Keratinocyte (primary cell): Measurements from ENCODE around the gene DPH5. TPM values are rescaled to one million over a fixed set of nuclear protein-coding genes. Genes with fewer than 3 reads are reported as not detected.

Experiments
- DNase-seq: peaks from one replicate; pipeline ENCODE4 v3.0.0-alpha.2; 2011; ENCODE audit warnings: low read depth, missing footprints, low spot score
- FAIRE-seq: peaks from 2 replicates; lab custom pipeline; 2011; peaks lifted over from hg19 to GRCh38; lab: Jason Lieb, UNC
- H2AFZ ChIP-seq: 2 replicates; pipeline ENCODE4 v1.6.0; 2012; ENCODE audit warnings: low read length, control low read depth, inconsistent platforms; ENCODE audit not compliant: control insufficient read depth
- H3K27ac ChIP-seq: 2 replicates; pipeline ENCODE4 v1.5.1; 2011; ENCODE audit warnings: low read length; ENCODE audit not compliant: control insufficient read depth, insufficient read depth
- H3K27me3 ChIP-seq: 3 replicates; pipeline ENCODE4 v1.6.0; 2011; ENCODE audit warnings: low read length; ENCODE audit not compliant: control insufficient read depth, insufficient read depth; ENCODE audit errors: extremely low read depth
- H3K36me3 ChIP-seq, 2 experiments: 2 replicates in 1 of 2; 3 replicates in 1 of 2; pipeline ENCODE4 v1.5.1; 2011; ENCODE audit warnings: low read length in 2 of 2, mild to moderate bottlenecking in 1 of 2; ENCODE audit not compliant: control insufficient read depth in 2 of 2, insufficient read depth in 2 of 2; ENCODE audit errors: extremely low read depth in 1 of 2
- H3K4me1 ChIP-seq: 3 replicates; pipeline ENCODE4 v1.5.1; 2011; ENCODE audit warnings: low read length; ENCODE audit not compliant: control insufficient read depth, insufficient read depth; ENCODE audit errors: extremely low read depth
- H3K4me2 ChIP-seq: 3 replicates; pipeline ENCODE4 v1.6.0; 2011; ENCODE audit warnings: low read depth, low read length; ENCODE audit not compliant: control insufficient read depth, insufficient read depth; ENCODE audit errors: extremely low read depth
- H3K4me3 ChIP-seq, 3 experiments: fragments of 200-600 bp in 1 of 3; sonication (generic) in 1 of 3; 2 replicates in 2 of 3; 3 replicates in 1 of 3; pipeline ENCODE4 v1.5.1; 2011 to 2016; ENCODE audit warnings: low read length in 3 of 3, mild to moderate bottlenecking in 3 of 3, control low read depth in 2 of 3, inconsistent platforms in 1 of 3, low read depth in 1 of 3, mixed read lengths in 1 of 3, mixed run types in 1 of 3, moderate library complexity in 1 of 3; ENCODE audit not compliant: control insufficient read depth in 2 of 3, insufficient read depth in 2 of 3; ENCODE audit errors: extremely low read depth in 1 of 3
- H3K79me2 ChIP-seq: 2 replicates; pipeline ENCODE4 v1.6.0; 2012; ENCODE audit warnings: low read length; ENCODE audit not compliant: control insufficient read depth, insufficient read depth
- H3K9ac ChIP-seq: 3 replicates; pipeline ENCODE4 v1.6.0; 2011; ENCODE audit warnings: low read length; ENCODE audit not compliant: control insufficient read depth, insufficient read depth; ENCODE audit errors: extremely low read depth
- H3K9me1 ChIP-seq: 3 replicates; pipeline ENCODE4 v1.6.0; 2011; ENCODE audit warnings: low read length; ENCODE audit not compliant: control insufficient read depth, insufficient read depth; ENCODE audit errors: extremely low read depth
- H3K9me3 ChIP-seq: 2 replicates; pipeline ENCODE4 v1.5.1; 2012; ENCODE audit warnings: low read depth, low read length; ENCODE audit not compliant: control insufficient read depth
- H4K20me1 ChIP-seq: 3 replicates; pipeline ENCODE4 v1.6.0; 2011; ENCODE audit warnings: low read length; ENCODE audit not compliant: control insufficient read depth, insufficient read depth; ENCODE audit errors: extremely low read depth
- CTCF ChIP-seq, 3 experiments: IDR thresholded peaks in 1 of 3; conservative IDR thresholded peaks in 1 of 3; optimal IDR thresholded peaks in 1 of 3; 2 replicates in 2 of 3; 3 replicates in 1 of 3; pipeline versions ENCODE3 to v1.5.1; 2011; ENCODE audit warnings: low read length in 3 of 3, mild to moderate bottlenecking in 3 of 3, moderate library complexity in 2 of 3, control low read depth in 1 of 3, inconsistent platforms in 1 of 3; ENCODE audit not compliant: insufficient read depth in 2 of 3; ENCODE audit errors: extremely low read depth in 1 of 3
- EZH2 ChIP-seq: IDR thresholded peaks from one replicate; pipeline ENCODE4 v1.6.1; 2012; ENCODE audit warnings: inconsistent platforms, mild to moderate bottlenecking, low read length, moderate library complexity
- dilution Hi-C: fragments of 300-500 bp; cut with MboI; formaldehyde crosslinking; loops from one replicate; pipeline ENCODE4 v1.7.0; 2020; ENCODE audit warnings: low sequenced_read_pairs; ENCODE audit not compliant: extremely low pct_ligation_motif_present
- polyA plus RNA-seq, 5 experiments: library from polyadenylated mRNA; depleted of rRNA in 3 of 5; stranded (reverse) in 3 of 5; stranded (forward) in 1 of 5; unstranded in 1 of 5; fragments of >200 nt; gene quantifications; 1 replicate in 1 of 5; 2 replicates in 3 of 5; 3 replicates in 1 of 5; pipeline versions ENCODE4 v1.2.1 to v1.2.3, GENCODE V29; 2011 to 2012; ENCODE audit warnings: missing spikeins in 2 of 5, low read depth in 1 of 5, low replicate concordance in 1 of 5

DPH5 gene
- polyA plus RNA-seq, 1 donor (not counting 4 experiments of a cell fraction or from before 2014, with no cell fraction given): 98.0 TPM

GRCh38 chr1:101040666-101041065, 15.1 kb upstream of the DPH5 start:
- Histone ChIP-seq H3K9me3 (peaks cover 8% of the 10 kb centered on the region), H3K4me2 (no peak overlapping the region), H4K20me1 (no peaks in the 10 kb centered on the region), H3K9me1 (no peaks in the 10 kb centered on the region), H3K9ac (no peak overlapping the region), H3K79me2 (peaks cover 7% of the 10 kb centered on the region), H3K4me1 (no peaks in the 10 kb centered on the region), H3K27me3 (no peaks in the 10 kb centered on the region), H2AFZ (no peak overlapping the region), H3K4me3 (no peak overlapping the region), H3K27ac (no peak overlapping the region), H3K36me3 (peaks cover 0 to 2% of the 10 kb centered on the region in 2 experiments)
- no peak for FAIRE-seq
- TF ChIP-seq EZH2 (no peak), CTCF (optimal IDR thresholded peaks at IDR 0.05 in 1 of 3, IDR thresholded peaks at IDR 0.05 in 1 of 3, conservative IDR thresholded peaks at IDR 0.05 in 1 of 3; ENCODE audit: extremely low read depth in 1 of 3, insufficient read depth in 2 of 3, low read length in 3 of 3) (no peak)
- no peak for DNase-seq
- dilution Hi-C loops: no loop called here

GRCh38 chr1:101039245-101039644, 13.7 kb upstream of the DPH5 start:
- Histone ChIP-seq H2AFZ (no peak overlapping the region), H3K27ac (no peak overlapping the region), H4K20me1 (no peaks in the 10 kb centered on the region), H3K9me1 (no peaks in the 10 kb centered on the region), H3K4me2 (no peak overlapping the region), H3K4me1 (no peaks in the 10 kb centered on the region), H3K9me3 (peaks cover 8% of the 10 kb centered on the region), H3K36me3 (peaks cover 0 to 2% of the 10 kb centered on the region in 2 experiments), H3K4me3 (no peak overlapping the region), H3K27me3 (no peaks in the 10 kb centered on the region), H3K79me2 (peaks cover 13% of the 10 kb centered on the region), H3K9ac (no peak overlapping the region)
- DNase-seq: no peak
- dilution Hi-C loops: no loop called here
- no peak for TF ChIP-seq EZH2
- TF ChIP-seq CTCF (optimal IDR thresholded peaks at IDR 0.05 in 1 of 3, IDR thresholded peaks at IDR 0.05 in 1 of 3, conservative IDR thresholded peaks at IDR 0.05 in 1 of 3; ENCODE audit: extremely low read depth in 1 of 3, insufficient read depth in 2 of 3, low read length in 3 of 3): no peak
- FAIRE-seq: no peak
